HG03025 (cell line): ENCODE results near the gene RASGRP2.
A peak's percentile ranks its signal among the peaks of the same experiment; 100 is the strongest.

Experiments used
- ATAC-seq: cut with Tn5 transposase; IDR thresholded peaks from one replicate; pipeline ENCODE4 v1.9.1; 2021; ENCODE audit warnings: mild to moderate bottlenecking, moderate library complexity; ENCODE audit not compliant: unreplicated experiment, low FRiP score

Gene RASGRP2

DNA sequence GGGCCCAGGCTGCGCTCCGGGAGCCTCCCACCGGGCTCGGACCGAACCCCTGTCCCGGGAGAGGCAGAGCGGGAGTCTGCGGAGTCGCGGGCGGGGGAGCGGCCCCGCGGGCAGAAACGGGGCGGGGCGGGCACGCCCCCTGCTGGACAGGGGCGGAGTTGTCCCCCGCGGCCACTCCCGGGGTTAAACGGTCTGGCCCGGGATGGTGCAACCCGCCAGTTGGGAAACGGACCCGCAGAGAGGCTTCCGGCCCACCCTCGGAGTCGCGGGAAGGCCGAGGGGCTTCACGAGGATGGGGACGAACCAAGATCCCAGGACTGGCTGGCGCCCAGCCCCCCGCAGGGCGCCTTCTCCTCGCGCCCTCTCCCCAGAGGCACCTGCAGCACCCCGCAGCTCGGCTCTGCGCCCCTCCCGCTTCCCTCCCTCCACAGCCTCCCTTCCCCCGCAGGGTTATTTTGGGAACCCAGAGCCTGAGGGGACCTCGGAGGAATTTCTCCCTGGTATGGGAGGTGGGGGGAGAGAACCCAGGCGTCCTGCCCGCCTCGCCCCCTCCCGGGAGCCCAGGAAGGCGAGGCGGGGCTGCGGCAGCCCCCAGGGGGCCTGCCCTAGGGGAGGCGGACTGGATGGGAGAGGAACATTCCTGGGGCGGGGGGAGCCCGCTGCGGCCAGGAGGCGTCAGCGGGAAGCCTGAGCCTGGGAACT is 902 bp downstream of the RASGRP2 start:
- ATAC-seq, result no peak

DNA sequence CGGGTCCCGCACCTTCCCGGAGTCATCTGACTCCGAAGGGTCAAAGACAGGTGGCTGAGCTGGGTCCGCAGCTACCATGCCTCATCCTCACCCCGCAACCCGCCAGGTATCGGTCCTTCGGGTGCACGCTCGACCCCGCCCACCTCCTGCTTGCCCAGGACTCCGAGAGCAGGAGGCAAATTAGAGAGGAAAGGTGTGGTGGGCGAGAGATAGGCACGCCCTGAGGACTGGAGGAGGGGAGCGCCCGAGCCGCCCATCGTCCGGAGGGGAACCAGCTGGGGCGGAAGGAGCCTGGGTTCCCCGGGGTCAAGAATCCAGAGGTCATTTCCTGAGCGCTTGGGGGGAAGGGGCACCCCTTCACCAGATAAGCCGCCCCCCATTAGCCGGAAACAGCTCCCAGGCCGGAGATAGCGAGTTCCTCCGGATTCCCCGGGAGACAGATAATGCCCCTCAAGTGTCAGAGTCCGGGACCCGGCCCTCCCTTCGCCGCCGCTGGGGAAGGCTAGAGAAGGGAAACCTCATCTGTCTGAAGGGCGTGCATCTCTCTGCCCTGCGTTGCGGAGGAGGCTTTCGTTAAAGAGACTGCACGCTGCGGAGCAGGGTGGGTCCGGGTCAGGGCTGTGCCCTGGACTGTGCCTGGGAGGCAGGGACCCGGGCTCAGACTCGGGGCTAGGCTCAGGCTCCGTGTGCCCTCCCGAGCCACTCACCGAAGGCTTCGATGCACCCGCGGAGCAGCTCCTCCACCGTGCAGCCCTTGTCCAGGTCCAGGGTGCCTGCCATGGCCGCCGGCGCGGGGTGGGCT is 1.7 kb downstream of the RASGRP2 start:
- no peak for ATAC-seq

DNA sequence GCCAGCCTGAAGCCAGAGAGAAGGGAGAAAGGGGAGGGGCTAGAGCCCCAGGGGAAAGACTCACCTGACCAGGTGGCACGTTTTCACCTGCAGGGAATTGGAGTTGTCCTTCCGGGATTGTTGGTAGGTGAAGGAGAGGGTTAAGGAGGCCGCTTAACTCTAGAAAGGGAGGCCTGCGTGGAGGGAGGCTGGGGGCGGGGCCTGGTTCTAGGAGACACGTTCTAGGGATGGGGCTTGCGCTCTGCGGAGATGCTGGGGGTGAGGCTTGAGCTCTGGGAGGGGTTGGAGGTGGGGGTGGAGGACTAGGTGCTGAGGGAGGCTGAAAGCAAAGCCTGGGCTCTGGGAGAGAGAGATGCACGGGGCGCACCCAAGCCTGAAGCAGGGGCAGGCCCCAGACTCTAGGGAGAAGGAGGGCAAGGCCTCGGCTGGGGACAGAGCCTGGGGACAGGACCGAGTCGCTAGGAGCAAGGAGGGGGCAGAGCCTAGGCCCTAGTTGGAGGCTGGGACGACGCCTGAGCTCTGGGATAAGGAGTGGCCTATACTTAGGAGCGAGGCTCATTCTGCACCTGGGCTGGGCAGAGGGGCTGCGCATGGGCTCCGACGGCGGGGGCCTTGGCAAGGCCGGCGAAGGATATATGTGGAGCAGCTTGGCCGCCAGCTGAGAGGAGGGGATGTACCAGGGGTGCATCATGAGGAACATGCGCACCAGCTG is 2.4 kb downstream of the RASGRP2 start:
- no peak for ATAC-seq

DNA sequence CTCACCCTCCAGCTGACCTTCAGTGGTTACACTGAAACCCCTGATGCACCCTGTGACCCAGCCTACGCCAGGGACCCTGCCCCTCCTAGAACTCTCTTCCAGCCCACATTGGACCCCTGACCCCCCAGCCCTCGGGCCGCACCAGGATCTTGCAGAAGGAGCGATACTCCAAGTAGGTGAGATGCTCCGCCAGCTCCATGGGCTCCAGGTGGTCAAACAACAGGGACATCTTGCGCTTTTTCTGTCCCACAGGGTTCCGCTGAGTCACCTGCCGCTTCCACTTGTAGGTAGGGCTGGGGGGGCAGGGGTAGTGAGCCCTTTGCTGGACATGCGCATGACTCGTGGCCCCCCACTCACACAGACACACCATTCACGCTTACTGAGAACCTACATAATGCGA is 4.1 kb downstream of the RASGRP2 start:
- no peak for ATAC-seq

DNA sequence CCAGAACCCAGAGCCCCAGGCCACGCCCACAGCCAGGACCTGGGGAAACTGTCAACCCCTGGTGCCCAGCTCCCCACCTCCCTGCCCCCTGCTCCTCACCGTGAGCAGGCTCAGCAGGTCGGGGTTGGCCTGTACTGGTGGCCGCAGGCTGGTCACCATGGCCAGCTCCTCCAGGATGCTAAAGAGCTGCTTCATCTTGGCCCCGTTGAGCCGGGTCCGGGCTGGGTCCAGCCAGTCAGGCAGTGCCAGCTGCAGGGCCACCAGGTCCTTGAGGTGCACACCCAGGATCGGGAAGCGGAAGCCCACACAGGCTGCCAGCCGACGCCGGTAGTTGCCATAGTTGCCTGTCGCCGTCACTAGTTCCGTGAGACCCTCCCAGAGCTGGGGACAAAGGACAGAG is 7.3 kb downstream of the RASGRP2 start:
- no peak for ATAC-seq

DNA sequence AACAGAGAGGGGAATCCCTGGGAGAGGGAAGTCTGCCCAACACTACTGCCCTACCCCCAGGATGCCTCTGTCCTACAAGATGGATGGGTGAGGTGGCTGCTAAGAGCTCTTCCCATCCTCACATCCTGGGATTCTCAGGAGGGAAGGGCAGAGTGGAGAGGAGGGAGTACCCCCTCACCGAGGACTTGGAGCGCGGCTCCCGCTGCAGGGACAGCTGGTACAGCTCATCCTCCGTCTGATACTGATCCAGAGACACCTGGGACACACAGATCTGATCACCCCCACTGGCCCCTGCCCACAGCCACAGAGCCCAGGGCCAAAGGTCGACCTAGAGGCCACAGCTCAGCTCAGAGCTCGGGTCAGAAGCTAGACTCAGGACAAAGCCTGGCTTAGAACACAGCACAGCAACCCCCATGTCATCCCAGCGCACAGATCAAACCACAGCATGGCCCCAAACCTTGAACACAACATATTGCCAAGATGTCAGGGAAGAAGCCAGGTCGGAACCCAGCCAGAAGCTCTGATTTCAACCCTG is 8.2 kb downstream of the RASGRP2 start:
- ATAC-seq, result no peak

DNA sequence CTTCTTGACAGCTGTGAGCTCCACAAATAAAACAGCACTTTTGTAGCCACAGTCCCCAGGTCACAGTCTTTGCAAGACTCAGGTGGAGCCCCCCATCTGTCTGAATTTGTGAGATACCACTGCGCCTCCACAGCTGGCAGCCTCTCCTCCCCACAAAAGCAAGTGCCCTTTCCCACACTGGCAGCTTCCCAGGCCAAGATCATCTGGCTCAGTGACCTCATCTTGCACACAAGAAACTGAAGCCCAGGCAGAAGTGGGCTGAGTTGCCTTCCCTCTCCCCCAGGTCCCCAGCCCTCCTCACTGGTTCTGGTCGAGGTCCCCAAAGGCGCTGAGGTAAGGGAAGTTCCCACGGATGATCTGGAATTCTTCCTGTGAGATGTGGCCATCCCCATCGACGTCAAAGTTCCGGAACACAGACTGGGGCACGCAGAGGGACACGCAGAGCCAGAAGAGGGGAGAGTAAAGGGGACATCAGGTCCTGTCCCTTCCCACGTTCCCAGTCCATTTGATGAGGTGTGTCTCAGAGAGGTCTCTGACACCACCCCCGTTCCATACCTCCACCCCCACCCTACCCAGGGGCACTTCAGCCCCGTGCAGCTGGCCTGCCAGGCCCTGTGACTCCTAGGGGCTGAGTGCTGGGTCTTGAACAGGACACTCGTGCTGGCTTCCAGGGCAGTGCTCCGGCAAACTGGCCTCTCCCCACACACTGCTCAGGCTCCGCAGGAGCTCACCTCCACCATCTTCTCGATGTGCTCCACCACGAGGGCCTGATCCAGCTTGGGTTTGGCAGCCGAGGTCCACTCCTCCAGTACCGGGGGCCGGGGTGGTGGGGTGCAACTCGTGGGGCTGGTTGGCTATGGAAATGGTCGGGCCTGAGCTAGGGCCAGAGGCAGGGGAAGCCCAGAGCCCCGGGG is 8.9 kb downstream of the RASGRP2 start:
- ATAC-seq, result no peak

DNA sequence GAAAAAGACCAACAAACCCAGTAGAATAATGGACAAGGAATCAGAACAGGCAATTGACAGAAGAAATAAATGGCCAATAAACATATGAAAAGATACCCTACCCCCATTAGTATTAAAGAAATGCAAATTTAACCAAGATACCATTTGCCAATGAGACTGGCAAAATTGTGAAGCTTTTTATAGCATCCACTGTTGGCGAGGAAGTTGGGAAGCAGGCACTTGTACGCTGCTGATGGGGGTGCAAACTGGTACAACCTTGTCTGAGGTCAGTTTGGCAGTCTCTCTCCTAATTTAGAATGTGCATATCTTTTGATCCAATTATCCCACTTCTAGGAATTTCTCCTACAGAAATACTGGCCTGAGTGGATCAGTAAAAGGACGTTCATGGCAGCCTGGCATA is 12.3 kb downstream of the RASGRP2 start:
- ATAC-seq, result no peak

DNA sequence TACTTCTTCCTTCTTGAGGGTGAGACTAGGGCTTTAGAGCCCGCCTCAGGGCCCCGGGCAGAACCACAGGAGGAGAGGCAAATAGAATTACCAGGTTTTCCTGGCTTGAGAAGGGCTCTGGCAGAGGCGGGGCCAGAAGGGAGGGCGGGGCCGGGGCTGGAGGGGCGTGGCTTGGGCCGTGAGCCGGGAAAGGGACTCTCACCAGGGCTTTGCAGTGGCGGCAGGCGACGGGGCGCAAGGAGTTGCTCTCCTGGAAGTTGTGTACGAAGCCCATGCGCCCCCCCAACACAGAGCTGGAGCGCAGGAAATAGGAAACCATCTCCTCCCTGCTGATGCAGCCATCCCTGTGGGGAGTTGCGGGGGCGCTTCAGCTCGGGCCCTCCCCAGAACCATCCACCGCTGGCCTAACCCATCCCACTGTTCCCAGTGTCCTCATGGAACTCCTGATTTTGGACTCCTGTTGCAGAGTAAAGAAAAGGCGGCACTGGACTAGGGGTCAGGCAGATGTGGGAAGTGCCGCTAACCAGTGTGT is 14.0 kb downstream of the RASGRP2 start:
- no peak for ATAC-seq

DNA sequence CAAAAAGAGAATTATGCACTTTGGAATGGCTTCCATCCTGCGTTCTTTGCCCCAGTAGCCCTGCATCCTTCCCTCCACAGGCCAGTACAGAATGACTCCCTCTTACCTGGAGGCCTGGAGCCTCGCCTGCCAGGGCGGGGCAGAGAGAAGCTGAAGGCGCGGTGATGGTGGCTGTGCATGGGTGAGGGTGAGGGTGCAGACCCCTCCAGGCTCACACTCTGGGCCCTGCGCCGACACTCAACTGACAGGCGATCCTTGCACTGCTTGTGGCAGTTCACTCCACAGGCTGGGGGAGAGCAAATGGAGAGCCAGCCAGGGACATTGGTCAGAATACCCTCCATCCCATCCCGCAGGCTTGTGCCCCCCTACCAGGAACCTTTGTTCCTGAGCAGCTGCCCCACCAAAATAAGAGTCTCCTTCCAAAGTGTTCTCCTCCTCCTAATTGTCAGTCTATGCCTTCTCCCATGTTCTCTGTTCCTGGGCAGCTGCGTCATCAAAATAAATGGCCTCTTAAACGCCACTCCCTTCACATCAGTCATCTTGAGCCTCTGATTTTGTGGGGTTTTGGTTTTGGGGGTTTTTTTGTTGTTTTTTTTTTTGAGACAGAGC is 15.1 kb downstream of the RASGRP2 start:
- no peak for ATAC-seq

DNA sequence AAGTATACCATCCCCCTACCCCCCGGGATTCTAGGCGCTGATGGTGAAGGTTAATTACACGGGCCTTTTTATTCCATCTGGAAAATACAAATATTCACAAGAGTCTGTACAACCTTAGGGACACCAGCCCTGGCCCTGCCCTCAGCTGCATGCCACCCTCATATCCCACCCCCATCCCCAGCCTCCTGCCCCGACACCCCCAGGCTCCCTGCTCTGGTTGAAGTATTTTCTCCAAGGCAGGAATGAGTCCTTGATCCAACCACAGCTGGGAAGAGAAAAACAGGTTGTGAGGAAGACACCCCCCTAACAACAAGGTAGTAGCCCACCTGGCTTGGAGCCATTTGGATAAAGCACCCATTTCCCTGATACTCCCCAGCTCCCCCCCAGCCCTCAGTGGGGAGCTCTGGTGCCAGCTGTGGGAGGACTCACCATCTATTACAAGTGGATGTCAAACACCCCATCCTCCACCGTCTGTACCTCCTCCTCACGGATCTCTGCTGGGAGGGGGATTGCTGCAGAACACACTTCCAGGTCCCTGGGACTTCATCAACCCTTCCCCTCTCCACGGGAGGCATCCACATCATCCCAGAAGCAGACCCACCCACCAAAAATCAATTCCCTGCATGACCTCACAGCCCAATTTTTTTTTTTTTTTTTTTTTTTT is 16.9 kb downstream of the RASGRP2 start:
- no peak for ATAC-seq

DNA sequence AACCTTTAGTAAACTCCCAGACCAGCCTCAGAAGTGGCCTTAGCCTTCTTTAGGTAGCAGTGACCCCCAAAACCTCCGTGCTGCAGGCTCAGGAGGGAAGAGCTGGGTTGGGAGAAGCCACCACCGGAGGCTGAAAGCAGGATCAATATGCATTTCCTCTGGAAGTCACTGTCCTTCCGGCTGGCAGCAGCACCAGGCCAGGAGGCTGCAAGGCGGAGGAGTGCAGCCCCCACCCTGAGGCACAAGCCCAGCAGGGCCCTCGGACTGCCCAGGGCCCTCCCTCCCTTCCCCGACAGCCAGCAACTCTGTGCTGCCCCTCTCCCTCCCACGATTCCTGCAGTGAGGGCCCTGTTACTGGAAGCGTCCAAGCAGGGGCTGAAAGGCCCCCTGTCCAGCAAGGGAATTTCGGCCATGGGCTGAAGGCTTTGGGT is 17.7 kb downstream of the RASGRP2 start:
- no peak for ATAC-seq

DNA sequence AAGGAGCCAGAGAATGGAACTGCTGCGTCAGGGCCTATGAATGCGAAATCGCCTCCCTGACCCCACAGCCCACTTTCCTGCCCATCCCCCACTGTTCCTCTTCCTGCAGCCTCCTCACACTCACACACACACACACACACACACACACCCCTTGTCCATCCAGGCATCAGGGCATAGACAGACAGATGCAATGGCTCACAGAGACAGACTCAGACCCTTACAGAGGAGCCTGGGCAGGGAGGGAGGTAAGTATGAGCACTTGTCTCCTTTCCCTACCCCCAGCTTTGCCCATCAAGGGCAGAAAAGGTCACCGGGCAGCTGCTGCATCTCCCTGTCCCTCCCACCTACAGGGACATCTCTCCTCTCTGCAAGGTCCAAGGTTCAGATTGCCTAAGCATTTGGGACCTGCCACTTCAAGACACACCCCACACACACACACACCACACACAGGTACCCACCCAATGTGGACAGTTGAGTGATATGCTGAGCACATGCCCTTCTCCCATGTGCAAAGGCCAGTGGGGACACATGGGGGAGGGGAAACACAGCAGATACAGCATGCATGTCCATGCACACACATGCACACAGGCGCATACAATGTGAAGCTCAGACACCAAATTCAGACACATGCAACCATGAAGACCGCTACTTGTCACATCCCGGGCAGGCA is 18.9 kb downstream of the RASGRP2 start:
- no peak for ATAC-seq

DNA sequence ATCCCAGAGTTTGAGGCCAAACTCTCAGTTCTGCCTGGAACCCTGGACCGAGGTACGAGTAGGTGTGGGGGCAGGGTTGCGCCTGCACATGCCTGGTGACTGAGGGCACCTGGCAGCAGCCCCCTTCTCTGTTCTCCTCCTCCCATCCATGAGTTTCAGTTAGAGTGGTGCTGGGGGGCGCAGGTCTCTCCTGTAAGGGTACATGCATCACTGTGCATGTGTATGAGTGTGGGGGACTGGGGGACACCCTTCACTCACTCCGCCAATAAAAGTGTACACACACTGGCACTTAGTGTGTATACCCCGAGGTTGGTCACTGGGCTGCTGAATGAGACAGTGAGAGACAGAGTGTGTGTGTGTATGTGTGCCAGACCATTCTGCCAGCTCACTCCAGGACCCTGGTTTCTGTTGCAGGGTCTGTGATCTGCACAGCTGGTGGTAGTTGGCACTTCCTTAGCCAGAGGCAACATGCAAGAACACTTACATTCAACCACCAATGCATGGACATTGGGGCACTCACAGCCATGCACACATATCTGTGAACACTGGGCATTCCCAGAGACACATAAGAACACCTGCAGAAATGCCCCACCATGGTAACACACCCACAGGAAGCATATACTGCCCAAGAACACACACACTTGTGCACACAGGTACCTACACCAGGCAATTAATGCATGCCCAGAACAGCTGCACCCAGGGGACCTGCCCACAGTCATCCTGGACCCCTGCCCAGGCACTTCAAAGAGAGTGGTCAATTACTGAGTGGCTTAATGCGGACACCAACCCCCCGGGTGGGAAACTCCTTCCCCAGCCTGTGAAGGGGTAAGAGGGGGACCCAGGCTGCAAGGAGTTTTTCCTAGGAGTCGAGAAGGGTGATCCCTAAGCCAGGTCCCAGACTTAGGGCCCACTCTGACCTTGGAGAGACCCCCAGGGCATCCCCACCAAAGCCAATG is 19.8 kb downstream of the RASGRP2 start:
- ATAC-seq, result no peak

DNA sequence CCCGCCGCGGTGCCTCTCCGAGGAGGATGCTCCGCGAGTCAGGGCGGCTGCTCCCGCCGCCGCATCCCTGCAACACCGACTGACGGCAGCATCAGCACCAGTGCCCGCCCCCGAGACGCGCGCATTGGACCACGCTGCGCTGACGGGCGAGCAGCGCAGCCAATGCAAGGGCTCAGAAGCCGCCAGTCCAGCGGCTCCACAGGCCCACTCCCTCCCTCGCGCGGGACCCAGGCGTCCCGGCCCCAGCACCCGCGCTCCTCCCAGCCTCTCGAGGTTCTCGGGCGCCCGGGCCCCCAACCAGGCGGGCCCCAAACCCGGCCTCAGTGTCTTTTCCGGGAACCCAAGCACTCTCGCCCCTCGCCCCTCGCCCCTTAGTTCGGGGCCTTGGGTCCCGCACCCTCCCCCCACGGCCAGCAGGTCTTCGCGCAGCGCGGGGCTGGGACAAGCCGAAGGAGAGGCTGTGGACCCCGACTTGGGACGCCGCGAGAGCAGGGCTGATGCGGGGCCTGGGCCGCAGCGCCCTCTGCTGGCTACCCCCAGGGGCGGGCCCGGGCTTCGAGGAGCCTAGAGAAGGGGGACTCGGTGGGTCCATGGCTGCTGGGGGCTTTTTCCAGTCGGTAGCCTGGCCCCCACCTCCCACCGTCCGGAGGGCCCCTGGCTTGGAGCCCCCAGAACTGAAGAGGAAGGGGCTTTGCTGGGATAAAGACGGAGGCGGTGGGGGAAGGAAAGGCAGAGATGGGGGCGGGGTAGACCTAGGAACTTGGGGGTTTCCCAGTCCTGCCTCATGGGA is 20.6 kb downstream of the RASGRP2 start, which contains the start of gene NRXN2:
NRXN2 (minus strand) TSS at position 81 of the 790 bp plus-strand sequence. CDS start 9,498 bp downstream, outside the sequence.
- ATAC-seq, result peak; percentile 57
